Measurements from ENCODE around the gene TDRD15.
"Not testable (repeated sequence)": the region's sequence is repeated elsewhere in the genome, so short reads cannot be mapped to it uniquely, and the experiment has no call there.

Gene TDRD15

DNA sequence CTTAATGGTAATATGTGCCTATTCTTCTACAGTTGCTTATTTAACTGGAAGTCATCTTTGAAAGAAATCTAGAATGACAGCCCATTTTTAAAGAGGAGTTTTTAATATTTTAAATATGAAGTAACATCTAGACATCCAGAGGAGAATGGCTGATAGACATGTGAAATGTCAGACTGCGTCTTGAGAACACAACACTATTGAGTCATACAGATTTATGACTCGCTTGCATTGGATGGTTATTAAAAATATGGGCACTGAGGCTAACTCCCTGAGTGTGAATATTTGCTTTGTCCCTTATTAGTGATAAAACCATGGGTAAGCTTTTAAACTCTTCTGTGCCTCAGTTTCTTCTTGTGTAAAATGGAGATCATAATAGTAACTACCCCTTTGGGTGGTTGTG, 22.9 kb downstream of the TDRD15 start:
- DNase-seq (ENCODE audit: low read depth in 2 of 2): no peak

DNA sequence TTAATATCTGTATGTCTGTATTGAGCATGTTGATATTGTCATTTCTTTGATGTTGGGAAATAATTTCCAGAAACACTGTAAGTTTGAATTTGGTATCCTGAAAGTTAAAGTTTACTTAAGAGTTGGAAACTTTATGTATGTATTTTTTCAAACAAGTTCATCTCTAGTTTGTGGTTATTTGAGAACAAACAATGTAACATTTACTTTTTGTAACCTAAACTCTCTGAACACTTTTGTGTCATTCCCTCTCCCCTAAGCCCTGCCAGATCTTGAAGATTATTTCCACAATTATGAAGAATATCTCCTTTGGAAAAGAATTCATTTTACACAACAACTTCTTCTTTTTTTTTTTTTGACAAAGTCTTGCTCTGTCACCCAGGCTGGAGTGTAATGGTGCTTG, 24.9 kb downstream of the TDRD15 start:
- no peak for DNase-seq (ENCODE audit: low read depth in 2 of 2)

DNA sequence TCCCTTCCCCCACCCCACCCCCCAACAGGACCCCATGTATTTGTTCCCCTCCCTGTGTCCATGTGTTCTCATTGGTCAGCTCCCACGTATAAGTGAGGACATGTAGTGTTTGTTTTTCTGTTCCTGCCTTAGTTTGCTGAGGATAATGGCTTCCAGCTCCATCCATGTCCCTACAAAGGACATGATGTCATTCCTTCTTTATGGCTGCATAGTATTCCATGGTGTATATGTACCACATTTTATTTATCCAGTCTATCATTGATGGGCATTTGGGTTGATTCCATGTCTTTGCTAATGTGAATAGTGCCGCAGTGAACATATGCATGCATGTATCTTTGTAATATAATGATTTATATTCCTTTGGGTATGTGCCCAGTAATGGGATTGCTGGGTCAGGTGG, 27.5 kb downstream of the TDRD15 start:
- not testable (repeated sequence) for DNase-seq (ENCODE audit: low read depth in 2 of 2)

DNA sequence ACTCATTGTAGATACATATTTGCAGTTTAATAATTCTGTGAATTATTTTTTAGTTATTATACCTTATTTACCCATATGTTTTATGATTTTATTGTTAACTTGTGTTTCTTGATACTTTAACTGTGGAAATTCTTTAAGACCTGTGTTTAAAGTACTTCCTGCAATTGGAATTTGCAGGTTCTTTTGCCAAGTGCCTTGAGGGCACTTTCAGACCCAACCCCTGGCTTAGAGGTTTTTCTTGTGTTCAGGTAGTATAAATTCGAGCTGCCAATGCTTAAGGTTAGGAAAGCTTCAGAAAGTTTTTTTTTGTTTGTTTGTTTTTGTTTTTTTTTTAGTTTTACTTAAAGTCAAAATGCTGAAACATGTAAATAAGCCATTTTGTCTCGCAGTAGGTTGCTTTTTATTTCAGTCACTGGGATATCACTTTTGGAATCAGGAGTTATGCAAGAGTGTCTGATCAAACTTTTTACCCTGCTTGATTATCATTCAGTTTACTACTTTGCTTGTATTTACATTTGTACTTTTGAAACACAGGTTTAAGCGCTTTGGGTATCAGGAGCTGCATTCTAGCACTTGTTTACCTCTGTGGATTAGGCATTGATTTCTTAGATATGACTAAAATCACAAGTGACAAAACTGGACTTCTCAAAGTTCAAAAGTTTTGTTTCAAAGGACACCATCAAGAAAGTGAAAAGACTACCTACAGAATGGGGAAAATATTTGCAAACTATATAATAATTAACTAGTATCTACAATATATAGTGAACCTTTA, 31.8 kb downstream of the TDRD15 start:
- no peak for DNase-seq (ENCODE audit: low read depth in 2 of 2)

DNA sequence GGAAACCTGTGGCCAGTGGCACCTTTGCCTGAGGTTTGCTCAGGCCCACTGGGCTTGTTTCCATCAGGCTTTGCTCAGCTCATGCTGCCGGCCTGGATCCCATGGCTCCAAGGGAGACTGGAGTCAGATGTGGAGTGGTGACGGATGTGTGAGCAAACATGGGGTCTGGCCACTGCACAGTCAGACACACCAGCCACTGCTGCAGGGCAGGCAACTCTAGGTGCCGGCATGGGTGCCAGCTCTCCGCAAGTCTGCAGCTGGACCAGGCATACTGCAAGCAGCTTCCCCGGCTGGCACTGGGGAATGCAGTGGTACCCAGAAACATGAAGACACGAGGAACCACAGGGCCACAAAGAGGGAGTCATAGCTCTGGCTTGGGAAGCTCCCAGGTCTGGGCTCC, 37.4 kb downstream of the TDRD15 start:
- DNase-seq (ENCODE audit: low read depth in 2 of 2): no peak

DNA sequence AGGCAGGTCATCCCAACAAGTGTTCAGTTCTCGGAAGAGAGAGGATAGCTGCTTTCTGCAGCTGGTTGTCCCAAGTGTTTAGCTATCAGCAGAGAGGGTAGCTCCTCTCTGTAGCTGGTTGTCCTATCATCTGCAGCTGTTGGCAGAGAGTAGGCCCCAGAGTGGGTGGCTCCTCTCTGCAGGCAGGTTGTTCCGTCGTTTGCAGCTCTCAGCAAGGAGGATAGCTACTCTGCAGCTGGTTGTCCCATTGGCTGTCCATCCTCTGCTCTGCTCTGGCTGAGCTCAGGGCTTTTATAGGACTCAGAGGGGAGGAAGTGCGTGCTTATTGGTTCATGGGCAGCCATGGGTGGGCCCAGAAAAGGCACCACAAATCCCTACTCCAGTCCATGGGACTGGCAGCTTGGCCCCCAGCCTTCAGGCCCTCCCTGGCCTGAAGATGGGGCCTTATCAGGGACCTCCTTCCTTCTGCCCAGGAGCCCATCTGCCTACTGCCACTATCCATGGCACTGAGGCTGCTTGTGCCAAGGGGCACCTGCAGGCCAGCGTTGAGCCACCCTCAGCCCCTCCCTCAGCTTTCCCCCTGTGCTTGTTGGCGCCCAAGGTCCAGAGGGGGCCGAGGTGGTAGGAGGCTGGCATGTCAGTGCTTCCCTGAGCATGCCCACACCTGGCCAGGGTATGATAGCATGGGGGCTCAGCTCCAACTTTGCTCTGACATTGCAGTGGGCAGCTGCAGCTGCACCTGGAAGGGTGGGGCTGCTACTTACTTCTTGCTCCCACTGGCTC, 38.3 kb downstream of the TDRD15 start:
- no peak for DNase-seq (ENCODE audit: low read depth in 2 of 2)

DNA sequence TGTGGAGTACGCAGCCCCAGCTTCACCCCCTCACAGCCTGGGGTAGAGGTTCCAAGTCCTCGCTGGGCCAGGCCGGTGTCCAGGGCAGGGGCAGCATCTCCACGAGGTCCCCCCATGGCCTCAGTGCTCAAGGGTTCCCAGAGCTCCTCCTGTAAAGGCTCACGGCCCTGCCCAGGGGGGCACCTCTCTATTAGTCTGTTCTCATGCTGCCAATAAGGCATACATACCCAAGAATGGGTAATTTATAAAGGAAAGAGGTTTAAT, 38.8 kb downstream of the TDRD15 start:
- DNase-seq (ENCODE audit: low read depth in 2 of 2): no peak

DNA sequence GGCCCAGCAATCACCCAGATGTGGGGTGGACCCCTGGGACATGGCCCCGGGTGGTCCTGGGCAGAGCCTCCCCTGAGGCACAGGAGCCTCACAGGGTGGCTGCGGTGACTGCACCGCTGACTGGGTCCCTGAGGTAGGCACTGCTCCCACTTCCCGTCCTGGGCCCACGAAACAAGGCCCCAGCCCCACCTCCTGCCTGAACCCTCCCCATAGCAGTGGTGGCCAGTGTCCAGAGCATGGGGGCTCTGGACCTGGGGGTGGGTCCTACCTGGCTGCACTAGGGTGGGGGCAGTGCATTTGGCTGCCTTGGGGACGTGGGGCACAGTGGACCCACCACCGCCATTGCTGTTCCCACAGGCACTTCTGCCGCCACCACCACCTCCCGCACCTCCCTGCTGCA, 39.4 kb downstream of the TDRD15 start:
- DNase-seq (ENCODE audit: low read depth in 2 of 2): no peak

DNA sequence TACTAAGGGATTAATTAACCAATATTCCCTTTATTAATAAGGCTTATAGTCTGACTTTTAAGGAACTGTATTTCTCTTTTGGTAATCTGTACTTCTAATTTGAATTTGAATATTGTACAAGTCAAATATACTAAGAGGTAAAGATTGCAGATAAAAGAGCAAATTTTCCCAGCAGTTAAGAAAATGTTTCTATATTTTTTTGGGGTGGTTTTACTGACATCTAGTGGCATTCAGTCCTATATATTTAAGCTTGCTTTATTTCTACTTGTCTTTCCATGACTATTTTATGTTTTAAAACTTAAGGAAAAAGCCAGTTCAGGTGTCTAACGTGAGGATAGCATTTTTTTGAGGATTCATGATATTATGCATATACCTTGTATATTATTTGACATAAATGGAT, 41.6 kb downstream of the TDRD15 start:
- no peak for DNase-seq (ENCODE audit: low read depth in 2 of 2)

DNA sequence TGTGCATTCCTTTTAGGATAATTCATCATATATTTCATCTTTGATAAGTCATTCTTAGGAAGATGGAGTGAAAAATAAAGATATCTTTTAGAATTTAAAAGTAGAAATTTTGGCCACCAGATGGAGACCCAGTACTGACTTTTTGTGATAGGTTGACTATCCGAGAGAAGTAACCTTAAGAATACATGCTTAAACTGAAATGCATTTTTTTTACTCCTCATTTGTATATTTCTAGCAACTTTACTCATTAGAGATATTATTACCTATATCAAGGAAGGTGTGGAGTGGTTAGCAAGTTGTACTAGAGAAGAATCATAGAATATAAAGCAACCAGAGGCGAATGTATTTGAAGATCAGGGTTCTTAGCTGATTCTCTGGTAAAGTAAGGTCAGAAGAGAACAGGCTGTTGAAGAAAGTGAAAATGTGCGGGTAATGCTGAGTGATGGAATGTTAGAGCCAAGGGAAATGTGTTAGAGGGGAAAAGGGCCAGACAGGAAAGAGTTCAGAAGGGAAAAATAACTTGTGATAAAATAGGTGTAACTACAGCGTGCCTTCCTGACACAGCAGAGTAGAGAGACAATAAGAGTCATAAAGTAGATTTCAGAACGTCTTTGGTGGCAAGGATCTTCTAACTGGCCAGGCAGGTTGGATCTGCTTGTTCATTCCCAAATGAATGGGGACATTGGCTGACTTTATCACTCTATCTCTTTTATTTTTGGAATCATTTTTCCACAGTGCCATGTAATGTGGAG, 52.3 kb downstream of the TDRD15 start:
- DNase-seq (ENCODE audit: low read depth in 2 of 2): no peak

DNA sequence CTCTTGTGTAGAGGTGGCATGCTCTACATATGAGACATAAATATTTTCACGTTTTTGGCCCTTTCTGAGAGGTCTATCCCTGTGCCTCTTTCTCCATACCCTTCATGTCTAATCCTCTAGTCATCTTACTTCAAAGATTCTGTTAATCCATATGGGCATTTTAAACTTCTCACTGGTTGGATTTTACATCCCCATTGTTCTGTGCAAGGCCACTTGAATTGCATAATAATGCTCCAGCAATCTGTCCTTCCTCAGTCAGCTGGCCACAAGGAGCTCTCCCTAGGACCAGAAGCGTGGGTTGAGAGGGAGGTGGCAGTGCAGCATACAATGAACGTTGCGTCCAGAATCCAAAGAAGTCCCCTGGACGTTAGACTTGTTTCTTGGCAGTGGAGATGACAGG, 58.2 kb downstream of the TDRD15 start:
- DNase-seq (ENCODE audit: low read depth in 2 of 2): no peak

DNA sequence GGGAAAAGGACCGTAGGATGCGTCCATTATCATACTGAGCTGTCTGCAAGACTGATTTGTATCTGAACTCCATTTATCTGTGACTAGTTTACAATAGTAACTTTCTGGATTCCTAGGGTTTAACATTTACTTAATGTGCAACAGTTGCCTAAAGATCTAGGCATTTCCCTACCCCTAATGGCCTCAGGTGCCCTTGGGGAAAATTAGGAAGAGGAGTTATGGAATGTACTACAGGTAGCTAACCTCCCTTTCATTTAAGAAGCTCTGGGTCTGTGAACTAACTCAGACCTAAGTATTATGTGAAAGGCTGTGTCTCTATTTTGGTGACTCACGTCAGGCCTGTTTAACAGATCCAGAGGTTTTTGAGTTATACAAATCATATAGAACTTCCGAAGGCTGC, 59.5 kb downstream of the TDRD15 start:
- no peak for DNase-seq (ENCODE audit: low read depth in 2 of 2)

DNA sequence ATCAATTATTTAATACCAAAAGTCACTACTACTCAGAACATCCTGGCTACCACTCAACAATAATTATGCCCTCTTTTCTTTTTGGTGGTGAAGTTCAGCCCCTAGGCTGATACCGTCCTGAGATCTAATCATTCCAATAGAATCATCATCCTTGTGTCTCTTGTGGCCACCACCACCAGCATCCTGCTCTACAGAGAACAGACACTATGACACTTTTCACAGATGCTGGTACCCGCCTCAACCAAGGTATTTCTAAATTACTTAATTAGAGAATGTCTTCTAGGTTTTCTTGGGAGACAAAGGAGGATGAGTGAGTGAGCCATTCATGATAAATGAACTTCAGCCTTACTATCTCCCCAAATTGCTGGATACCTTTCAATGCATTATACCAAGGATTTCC, 60.0 kb downstream of the TDRD15 start:
- DNase-seq (ENCODE audit: low read depth in 2 of 2): no peak

DNA sequence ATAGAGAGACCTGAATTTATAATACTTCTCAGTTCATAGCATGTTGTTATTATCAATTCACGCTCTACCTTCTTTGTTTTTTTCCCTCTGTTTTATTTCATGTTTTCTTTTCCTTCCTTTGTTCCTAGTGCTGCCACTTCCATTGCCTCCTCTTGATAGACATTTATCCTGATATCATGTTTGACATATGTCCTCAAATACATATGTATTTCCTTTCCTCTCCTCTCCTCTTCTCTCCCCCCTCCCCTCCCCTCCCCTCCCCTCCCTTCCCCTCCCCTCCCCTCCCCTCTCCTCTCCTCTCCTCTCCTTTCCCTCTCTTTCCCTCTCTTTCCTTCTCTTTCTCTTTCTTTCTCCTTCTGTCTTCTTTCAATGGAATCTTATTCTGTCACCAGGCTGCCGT, 67.8 kb downstream of the TDRD15 start:
- DNase-seq (ENCODE audit: low read depth in 2 of 2): no peak
